ENCODE measurements around the gene MRPL14.

The MRPL14 gene

DNA sequence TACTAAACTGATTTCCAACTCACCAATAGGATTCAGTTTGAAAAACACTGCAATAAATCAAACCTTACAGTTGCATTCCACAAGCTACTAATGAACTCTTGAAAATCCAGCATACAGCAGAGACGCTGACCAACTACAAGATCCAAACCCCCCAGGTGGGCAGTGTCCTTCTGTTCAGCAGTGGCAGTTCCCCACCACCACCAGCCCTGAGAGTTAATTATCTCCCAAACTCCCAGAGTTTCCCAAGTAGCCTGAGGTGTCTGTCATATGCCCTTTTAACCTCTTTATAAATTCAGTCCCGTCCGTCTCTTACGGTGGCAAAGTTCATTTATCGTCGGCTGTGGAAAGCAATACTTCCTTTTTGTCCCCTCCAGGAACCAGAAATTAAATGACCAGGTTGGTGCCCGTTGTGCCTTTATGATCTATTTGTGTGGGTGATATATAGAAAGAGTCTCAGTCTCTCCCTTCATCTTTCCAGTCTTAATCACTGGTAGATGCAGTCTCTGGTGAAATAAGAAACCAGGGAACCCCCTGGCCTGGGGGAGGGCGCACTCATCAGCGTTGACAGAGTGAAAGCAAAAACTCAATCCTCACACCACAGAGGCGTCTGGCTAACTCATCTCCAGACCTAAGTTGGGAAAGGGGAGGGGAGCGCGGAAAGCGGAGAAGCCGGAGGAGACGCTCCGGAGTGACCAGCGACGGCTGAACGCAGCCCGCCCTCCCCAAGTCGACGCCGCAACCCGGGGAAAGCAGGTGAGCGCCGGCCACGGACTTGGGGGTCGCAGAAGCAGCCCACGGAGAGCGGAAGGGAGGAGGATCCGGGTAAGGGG lies 717 bp downstream of the MRPL14 start:
- peak; percentile 61 for DNase-seq (ENCODE audit: low read depth, low spot score)

DNA sequence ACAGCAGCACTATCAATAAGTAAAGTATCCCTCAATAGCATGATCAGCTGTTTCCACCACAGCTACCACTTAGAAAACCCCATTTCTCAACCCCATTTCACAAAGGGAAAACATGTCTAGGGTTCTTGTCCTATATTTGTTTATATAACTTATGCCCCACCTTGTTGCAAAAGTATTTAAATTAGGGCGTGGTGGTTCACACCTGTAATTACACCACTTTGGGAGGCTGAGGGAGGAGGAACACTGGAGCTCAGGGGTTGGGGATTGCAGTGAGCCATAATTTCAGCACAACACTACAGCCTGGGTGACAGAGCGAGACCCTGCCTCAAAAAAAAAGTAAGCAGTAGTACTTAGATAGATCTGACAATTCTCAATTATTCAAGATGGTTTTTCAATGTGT lies 3.7 kb downstream of the MRPL14 start:
- no peak for DNase-seq (ENCODE audit: low read depth, low spot score)

DNA sequence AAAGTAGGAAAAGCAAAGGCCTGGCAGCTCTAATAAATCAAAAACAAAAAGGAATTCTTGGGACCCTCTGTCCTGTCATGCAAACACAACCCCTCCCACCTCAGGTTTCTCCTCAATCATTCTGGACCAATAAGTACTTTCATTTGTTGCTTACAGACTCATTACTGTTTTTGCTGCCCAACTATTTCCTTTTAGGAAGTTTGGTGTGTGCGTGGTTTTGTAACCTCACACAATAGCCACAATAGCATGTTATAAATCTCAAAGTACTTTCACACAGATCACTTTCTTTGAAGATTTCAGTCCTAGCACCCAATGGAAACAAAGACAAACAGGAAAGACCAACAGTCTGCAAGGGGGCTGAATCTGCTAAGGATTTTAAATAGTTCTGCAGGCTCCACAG lies 4.5 kb downstream of the MRPL14 start:
- no peak for DNase-seq (ENCODE audit: low read depth, low spot score)

DNA sequence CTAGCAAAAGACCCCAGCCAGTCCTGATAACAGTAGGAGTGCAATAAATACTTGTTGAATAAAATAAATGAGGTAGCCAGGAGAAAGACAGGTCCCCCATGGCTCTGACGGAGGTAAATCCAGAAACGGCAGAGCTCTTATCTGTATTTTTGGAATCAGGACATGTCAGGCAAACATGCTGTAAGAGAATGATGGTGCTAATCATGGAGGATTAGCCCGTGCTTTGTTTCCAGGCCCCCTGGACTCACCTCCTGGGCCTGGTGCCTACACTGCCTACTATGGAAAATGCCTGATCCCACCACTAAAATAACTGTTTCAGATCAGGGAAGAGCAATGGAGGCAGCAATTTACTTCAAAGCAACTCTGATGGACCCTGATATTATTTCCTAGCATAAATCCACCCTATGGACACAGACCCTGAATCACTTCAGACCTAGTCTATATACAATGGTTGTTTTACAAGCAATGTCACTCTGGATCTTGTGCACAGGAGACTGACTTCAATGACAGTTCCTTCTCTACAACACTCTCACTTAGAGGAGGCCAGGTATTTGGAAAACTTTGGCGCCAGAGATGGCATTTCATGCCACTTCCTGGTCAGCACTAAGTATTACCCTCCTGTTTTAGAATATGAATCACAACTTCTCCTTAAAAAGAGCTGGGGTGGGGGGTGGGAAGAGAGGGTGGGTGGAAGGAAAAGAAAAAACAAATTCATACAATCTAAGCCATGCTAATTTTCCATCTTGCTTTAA lies 6.4 kb downstream of the MRPL14 start:
- no peak for DNase-seq (ENCODE audit: low read depth, low spot score)

DNA sequence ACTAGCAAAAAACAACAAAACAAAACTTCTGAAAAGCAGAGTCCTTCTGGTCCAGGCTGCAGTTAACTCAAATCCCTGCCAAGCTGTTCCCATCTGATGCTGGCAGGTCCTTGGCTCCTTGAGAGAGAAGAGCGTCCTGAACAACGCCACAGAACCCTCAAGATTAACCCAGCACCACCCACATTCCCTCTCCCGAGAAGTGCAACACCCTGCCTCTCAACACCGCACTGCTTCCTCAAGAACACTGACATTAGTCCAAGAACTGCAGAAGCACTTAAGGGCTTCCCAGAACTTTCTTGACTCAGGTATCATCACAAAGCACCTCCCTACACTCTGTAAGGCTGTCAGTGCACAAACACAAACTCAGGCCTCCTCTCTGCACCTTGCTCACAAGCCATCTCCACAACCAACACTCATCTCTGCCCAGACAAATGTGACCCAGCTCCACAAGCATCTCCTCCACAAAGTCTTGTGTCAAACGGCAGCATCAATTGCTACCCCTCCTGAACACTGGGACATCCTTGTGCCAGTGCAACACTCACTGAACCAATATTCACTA lies 7.5 kb downstream of the MRPL14 start:
- no peak for DNase-seq (ENCODE audit: low read depth, low spot score)

DNA sequence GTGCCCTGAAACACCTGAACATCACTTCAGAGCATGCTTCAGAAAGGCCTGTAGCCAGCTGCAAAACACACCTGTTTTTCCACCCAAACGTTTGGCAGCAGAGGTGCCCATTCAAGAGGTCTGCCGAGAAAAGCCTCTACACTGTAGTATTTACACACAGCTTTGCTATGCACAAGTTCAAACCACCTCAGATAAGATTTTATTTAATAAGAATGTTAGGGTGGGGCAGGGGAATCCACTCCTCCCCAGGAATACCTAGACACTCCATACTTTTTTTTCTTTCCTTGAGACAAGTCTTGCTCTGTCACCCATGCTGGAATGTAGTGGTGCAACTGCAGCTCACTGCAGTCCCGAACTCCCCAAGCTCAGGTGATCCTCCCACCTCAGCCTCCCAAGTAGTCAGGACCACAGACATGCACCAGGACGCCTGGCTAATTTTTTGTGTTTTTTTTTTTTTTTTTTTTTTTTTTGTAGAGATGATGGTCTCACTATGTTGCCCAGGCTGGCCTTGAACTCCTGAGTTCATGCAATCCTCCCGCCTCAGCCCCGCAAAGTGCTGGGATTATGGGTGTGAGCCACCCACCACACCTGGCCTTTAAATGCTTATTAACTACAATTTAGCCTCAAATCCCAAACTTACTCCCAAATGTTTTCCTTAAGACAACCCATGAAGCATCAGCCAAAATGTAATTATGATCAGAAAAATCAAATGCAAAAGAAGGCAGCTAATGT lies 9.7 kb downstream of the MRPL14 start:
- DNase-seq (ENCODE audit: low read depth, low spot score) = no peak

DNA sequence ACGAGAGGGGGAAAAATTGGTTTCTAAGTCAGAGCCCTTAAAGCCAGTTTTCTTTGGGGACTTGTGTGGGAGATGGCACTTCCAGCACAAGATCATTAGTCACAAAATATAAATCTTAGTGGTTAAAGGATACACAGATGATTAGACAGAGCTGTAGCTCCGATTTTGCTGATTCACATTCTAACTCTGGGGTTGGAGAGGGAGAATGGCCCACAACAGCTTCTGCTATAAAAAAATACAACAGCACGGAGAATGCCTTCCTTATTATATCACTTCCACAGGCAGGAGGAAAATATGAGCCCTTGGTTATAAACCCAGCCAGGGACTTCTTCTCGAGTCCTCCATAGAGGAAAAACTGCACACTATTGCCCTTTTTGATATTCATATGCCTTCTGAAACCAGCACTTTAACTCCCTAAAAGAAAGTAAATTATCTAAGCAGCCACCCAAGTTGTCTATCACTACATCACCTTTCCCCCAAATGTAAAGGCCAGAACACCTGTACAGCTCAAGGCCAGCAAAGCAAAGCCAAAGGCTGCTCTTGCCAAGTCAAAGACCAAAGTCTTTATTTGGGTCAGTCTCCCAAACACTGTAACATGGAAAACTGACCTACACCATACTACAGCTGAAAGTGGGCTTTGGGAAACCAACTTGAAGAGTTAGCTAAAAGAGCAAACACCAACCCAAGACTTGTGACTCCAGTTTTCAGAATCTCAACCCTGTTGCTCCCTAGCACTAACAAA lies 10.4 kb downstream of the MRPL14 start:
- DNase-seq (ENCODE audit: low read depth, low spot score) = no peak

DNA sequence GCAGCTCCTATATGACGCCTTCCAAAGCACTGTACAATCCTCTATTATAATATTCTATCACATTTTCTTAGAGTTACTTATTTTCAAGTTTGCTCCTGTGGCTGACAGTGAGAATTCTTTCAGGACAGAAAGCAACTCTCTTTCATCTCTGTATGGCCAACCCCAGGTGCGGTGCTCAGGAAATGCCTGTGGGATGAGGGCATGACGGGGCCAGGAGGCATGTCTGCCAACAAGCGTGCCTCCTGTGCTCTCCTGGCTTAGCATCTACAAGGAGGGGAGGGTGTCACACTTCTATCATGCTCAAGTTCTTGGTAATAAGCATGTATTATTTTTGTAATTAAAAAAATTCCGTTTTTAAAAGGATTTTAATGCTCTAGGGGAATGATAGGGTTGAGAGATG lies 11.4 kb downstream of the MRPL14 start:
- no peak for DNase-seq (ENCODE audit: low read depth, low spot score)

DNA sequence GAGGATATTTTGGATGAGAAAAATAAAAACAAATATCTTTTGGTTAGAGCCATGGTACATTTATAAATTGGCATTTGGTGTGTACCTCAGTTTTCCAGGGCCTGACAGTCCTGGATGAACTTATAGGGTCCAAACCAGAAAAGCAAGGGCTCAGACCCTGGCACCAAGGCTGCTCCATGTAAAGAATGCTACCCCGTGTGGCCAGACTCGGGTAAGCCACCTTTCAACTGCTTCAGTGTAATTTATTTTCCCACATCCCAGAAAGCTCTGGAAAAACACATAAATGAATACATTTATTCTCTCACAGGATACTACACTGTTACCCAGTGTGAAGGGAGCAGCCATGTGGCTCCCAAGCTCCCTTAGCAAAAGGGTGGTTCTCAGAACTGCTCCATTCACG lies 13.8 kb downstream of the MRPL14 start:
- no peak for DNase-seq (ENCODE audit: low read depth, low spot score)

DNA sequence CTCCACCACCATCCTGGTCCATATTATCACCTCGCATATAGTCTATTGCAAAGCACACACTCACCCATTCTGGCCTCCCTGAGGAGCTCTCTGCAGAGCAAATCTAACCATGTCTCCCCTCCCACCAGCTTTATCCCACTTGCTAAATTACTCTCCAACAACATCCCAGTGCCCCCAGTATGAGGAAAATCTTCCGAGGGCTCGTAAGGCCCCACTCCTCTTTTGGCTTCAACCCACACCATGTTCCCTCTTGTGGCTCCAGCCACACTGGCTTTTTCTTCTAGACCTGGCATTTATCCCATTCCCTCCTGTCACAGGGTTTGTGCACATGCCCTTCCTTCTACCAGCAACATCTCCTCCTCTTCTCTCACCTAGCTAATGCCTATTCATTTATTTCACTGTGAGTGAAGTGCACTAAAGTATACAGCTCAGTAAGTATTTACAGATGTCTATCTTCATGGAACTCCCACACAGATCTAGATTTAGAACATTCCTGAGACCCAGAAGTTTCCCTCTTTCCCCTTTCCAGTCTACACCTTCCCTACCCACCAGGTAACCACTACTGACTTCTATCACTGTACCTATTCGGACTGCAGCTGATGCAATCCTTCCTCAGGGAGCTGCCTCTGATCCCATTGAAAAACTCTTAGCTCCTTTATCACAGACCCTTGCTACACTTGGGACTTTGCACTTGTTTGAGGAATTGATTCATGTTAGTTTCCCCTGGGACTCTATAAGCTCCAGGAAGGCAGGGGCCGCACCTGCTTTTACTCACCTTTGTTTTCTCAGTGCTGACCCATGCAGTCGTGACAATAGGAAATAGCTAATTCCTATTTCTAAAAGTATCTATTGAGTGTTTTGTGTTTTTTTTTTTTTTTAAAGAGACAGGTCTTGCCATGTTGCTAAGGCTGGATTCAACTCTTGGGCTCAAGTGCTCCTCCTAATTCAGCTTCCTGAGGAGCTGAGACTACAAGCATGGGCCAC lies 15.5 kb downstream of the MRPL14 start:
- DNase-seq (ENCODE audit: low read depth, low spot score) = no peak

DNA sequence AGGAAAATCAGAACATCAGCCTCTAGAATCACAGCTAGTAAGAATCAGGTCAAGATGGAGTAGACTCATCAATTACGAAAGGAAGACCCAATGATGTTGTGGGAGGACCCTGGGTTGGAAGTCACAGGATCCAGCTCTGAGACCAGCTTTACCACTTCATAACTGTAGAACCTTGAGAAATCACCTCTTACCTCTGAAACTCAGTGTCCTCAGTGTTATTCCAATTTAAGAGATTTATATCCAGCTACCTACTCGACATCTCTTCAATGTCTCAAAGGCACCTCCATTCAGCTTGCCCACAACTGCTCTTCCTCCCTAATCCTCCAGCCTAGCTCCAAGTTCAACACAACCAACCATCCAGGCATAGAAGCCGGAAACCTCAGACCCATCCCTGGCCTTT lies 16.3 kb downstream of the MRPL14 start:
- DNase-seq (ENCODE audit: low read depth, low spot score) = no peak

DNA sequence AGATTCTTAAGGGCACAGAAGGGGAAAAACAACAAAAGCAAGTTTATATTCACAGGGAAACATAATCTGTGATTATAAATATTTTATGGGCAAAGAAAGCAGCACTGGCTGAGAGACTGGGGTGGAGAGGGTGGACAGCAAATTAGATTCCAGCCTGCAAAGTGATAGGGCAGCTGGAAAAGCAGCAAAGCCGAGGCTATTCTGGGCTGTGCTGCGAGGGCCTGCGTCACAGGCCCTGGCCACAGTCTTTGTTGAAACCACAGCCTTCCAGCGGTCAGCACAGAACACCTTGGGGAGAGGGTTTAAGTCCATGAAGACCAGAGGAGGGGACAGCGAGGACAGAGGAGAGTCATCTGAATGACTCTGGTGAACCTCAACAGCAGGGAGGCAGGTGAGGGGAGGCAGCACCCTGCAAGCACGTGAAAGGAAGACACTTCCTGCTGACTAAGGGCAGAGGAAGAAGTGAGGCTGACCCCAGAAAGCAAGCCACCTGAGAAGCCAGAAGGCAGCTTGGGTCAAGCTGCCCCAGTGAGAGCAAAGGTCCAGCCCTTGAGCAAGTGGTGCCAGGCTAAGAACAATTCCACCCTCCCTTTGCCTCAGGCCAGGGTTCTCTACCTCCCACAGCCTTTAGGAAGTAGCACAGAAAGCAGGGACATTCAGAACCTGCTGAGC lies 17.1 kb downstream of the MRPL14 start:
- DNase-seq (ENCODE audit: low read depth, low spot score) = no peak

DNA sequence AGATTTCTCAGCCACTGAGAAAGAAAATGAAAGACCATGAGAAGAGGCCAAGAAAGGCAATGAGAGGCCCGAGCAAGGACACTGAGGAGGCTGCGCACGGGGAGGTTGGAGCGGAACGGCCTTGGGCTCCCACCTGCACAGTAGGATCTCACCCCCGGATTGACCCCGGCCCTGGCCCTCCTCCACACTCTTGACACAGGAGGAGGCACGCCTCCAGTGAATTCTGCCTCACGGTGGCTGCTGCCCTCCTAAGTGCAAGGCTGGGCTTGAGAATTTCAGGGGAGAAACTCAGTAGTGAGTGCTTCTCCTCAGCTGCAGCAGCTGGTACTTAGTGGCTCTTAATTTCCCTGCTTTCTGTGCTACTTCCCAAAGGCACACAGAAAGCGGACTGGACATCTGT lies 18.0 kb downstream of the MRPL14 start:
- no peak for DNase-seq (ENCODE audit: low read depth, low spot score)

DNA sequence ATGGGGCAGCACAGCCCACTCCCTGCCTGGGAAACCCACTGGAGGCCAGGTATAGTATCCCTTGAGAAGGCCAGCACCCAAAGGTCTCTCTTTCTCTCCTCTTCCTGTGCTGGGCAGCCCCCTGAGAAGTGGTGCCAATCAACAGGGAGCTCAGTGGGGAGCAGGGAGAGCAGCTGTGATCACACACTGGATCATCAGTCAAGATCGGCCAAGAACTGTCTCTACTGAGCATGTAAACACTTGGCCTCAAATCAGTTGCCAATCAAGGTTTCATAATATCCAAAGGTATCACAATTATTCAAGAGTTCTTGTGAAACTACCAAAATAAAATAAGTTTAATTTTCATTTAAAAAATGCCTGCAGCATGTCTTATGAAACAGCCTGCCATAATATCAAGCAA lies 18.8 kb downstream of the MRPL14 start:
- no peak for DNase-seq (ENCODE audit: low read depth, low spot score)

DNA sequence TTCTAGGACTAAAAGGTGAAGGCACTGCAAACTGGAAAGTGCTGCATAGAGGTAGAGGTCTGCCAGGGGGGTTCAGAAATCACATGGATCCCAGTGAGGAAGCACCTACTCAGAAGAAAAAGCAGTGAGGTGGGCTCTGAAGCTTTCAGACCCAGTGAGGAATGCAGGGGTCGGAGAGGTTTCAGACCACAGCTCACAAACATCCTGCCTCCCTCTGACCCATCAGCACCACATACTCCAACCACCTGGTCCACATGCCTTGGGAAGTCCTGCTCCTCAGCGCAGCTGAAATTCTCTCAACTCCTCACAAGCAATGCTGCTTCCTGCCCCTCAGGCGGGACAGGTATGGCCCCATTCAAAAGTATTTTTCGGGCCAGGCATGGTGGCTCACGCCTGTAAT lies 20.2 kb downstream of the MRPL14 start:
- DNase-seq (ENCODE audit: low read depth, low spot score) = no peak

DNA sequence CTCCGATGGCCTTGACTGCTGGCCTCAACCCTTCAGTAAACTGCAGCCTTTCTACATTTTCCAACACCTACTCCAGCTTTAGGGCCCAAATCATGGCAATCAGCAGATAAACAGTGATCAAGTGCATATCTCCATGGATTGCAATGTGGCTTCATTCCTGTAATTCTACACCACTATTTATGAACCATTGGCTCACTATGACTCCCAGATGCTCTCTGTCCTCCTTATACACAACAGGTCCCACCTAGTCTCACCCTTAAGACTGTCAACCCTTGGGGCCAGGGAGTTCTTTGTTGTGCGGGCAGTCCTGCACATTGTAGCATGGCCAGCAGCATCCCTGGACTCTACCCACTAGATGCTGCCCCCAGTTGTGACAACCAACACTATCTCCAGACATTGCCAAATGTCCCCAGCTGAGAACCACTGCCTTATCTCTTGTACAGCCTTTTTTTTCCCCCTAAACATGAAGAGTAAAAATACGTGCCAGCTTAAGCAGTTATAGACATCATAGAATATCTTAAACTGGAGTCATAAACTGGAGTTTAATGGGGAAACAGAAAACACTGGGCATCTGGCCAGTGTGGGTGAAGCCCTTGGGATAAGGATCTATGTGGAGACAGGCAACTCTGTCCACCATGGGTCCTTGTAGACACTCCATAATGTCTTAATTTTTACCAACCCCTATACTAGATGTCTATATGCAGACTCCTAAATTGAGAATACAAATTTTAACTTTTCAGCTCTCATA lies 21.1 kb downstream of the MRPL14 start:
- no peak for DNase-seq (ENCODE audit: low read depth, low spot score)

DNA sequence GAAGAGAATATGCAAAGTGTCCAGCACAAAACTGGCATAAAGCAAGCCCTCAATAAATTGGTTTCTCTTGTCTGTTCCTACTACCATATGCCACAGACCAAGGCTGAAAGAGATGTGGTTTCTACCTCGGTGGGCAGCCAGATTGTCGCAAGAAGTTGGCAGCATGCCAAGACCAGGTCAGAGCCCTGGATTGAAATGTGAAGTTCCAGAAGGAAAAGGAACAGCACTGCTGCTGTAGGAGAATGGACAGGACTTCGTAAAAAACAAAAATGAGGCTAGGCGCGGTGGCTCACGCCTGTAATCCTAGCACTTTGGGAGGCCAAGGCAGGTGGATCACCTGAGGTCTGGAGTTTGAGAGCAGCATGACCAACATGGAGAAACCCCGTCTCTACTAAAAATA lies 22.1 kb downstream of the MRPL14 start:
- no peak for DNase-seq (ENCODE audit: low read depth, low spot score)

DNA sequence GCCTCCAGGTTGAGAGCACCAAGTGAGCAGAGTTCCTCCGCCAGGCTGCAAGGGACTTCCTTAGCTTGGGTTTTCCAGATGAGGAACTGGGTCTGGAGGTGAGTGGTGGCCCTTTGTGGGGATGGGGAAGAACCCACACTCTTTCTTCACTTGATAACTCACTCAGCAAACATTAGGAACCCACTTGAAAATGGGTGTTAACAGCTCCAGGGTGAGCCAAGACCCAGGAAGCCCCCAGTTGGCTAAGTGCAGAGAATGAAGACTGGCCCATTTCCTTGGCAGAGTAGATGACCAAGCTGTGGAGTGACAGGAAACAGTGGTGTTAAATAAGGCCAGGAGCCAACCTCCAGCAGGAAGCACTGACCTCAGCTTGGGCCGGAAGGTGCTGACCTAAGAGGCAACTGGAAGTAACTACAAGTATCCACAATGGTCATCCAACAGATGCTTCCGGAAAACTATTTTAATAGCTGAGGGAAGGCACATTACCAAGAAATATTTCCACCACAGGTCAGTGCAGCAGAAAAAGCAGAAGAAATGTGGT lies 22.7 kb downstream of the MRPL14 start:
- no peak for DNase-seq (ENCODE audit: low read depth, low spot score)

DNA sequence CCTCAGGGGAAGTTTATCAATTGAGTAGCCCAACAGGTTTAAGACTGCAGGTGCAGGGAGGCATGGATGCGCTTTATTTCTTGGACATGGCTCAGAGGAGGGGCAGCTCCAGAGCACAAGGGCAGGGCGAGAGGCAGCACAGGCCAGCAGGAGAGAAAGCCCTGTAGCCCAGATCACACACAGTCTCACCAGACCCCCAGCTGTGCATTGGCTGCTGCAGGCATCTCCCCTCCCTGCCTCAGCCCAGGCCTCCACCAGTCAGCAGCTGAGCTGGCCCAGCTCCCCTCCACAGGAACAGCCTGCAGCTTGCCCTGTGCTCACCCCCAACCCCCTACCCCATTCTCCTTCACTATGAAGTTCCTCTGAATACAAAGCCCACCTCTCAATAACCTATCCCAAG lies 24.7 kb downstream of the MRPL14 start:
- no peak for DNase-seq (ENCODE audit: low read depth, low spot score)
